ENCODE results near the gene ZBTB16.

DNA sequence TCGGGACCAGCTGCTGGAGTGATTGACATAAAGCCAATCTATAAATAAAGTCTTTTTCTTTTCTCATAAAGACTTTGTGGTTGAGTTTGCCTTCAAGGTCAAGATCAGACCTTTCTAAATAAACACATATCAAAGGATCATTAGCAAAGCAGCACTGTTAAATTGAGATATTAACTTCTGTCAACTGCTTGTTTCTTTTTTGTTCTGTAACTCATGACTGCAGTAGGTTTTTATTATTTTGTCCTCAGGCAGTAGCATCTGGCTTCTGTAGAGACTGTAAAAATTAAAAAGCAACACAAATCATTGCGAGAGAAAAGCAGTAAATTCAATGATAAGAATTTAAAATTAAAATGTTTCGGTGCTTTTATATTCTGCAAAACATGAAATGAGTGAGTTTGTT is 159.0 kb downstream of the ZBTB16 start:
- TF ChIP-seq, protein P1, sequence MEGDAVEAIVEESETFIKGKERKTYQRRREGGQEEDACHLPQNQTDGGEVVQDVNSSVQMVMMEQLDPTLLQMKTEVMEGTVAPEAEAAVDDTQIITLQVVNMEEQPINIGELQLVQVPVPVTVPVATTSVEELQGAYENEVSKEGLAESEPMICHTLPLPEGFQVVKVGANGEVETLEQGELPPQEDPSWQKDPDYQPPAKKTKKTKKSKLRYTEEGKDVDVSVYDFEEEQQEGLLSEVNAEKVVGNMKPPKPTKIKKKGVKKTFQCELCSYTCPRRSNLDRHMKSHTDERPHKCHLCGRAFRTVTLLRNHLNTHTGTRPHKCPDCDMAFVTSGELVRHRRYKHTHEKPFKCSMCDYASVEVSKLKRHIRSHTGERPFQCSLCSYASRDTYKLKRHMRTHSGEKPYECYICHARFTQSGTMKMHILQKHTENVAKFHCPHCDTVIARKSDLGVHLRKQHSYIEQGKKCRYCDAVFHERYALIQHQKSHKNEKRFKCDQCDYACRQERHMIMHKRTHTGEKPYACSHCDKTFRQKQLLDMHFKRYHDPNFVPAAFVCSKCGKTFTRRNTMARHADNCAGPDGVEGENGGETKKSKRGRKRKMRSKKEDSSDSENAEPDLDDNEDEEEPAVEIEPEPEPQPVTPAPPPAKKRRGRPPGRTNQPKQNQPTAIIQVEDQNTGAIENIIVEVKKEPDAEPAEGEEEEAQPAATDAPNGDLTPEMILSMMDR (IDR thresholded peaks at IDR 0.05) = no peak
- no peak for TF ChIP-seq POLR2A (IDR thresholded peaks at IDR 0.05)

All from adrenal gland (tissue), 5 donors.